H9 (cell line): Measurements from ENCODE around the gene TMEM114. TPM values are rescaled to one million over a fixed set of nuclear protein-coding genes. Genes with fewer than 3 reads are reported as not detected.

Experiments
- DNase-seq: peaks from one replicate; pipeline ENCODE4 v3.0.0-alpha.2; 2017
- H2AFZ ChIP-seq: one replicate; pipeline ENCODE4 v1.6.1; 2013; ENCODE audit warnings: mild to moderate bottlenecking, low read length, control low read depth, moderate library complexity
- H2AK5ac ChIP-seq: 2 replicates; pipeline ENCODE4 v1.6.1; 2013; ENCODE audit warnings: low read length, control low read depth, mixed read lengths; ENCODE audit not compliant: insufficient read length
- H2BK120ac ChIP-seq: one replicate; pipeline ENCODE4 v1.6.1; 2013; ENCODE audit warnings: low read depth, mild to moderate bottlenecking, low read length, control low read depth, inconsistent platforms; ENCODE audit not compliant: poor library complexity, severe bottlenecking
- H2BK12ac ChIP-seq: 2 replicates; pipeline ENCODE4 v1.6.1; 2013; ENCODE audit warnings: low read length, control low read depth, mixed read lengths, low read depth; ENCODE audit not compliant: insufficient read length
- H2BK15ac ChIP-seq: 2 replicates; pipeline ENCODE4 v1.6.1; 2013; ENCODE audit warnings: low read depth, low read length, control low read depth
- H2BK20ac ChIP-seq: one replicate; pipeline ENCODE4 v1.6.1; 2013; ENCODE audit warnings: low read depth, mild to moderate bottlenecking, low read length, control low read depth, inconsistent platforms; ENCODE audit not compliant: poor library complexity, severe bottlenecking
- H2BK5ac ChIP-seq: 2 replicates; pipeline ENCODE4 v1.6.1; 2013; ENCODE audit warnings: low read length, control low read depth, mixed read lengths; ENCODE audit not compliant: insufficient read length
- H3K14ac ChIP-seq: 2 replicates; pipeline ENCODE4 v1.6.1; 2013; ENCODE audit warnings: low read length, control low read depth; ENCODE audit not compliant: insufficient read depth
- H3K18ac ChIP-seq: 2 replicates; pipeline ENCODE4 v1.6.1; 2013; ENCODE audit warnings: low read depth, mild to moderate bottlenecking, mixed read lengths, low read length, control low read depth; ENCODE audit not compliant: insufficient read length
- H3K23ac ChIP-seq: 2 replicates; pipeline ENCODE4 v1.6.1; 2013; ENCODE audit warnings: low read length, control low read depth, mixed read lengths, low read depth; ENCODE audit not compliant: insufficient read length
- H3K23me2 ChIP-seq: 2 replicates; pipeline ENCODE4 v1.6.1; 2013; ENCODE audit warnings: low read depth, mild to moderate bottlenecking, mixed read lengths, low read length, control low read depth; ENCODE audit not compliant: insufficient read length, poor library complexity, severe bottlenecking
- H3K27ac ChIP-seq: 2 replicates; pipeline ENCODE4 v1.5.1; 2013; ENCODE audit warnings: low read length, control low read depth, mixed read lengths, low read depth; ENCODE audit not compliant: insufficient read length
- H3K27me3 ChIP-seq: 2 replicates; pipeline ENCODE4 v1.6.1; 2013; ENCODE audit warnings: low read length, control low read depth, inconsistent platforms; ENCODE audit not compliant: insufficient read depth
- H3K4ac ChIP-seq: 2 replicates; pipeline ENCODE4 v1.6.1; 2013; ENCODE audit warnings: low read depth, mild to moderate bottlenecking, control low read depth, inconsistent platforms, low read length, moderate library complexity
- H3K4me1 ChIP-seq: 2 replicates; pipeline ENCODE4 v1.6.1; 2013; ENCODE audit warnings: low read length, control low read depth, inconsistent platforms; ENCODE audit not compliant: insufficient read depth
- H3K4me2 ChIP-seq: 2 replicates; pipeline ENCODE4 v1.6.1; 2013; ENCODE audit warnings: low read length, control low read depth, mixed read lengths; ENCODE audit not compliant: insufficient read length, insufficient read depth
- H3K56ac ChIP-seq: 2 replicates; pipeline ENCODE4 v1.6.1; 2013; ENCODE audit warnings: low read depth, mild to moderate bottlenecking, mixed read lengths, low read length, control low read depth; ENCODE audit not compliant: insufficient read length
- H3K79me1 ChIP-seq: 2 replicates; pipeline ENCODE4 v1.6.1; 2013; ENCODE audit warnings: low read depth, mild to moderate bottlenecking, moderate library complexity, low read length, control low read depth, inconsistent platforms; ENCODE audit not compliant: insufficient read depth, poor library complexity, severe bottlenecking
- H3K79me2 ChIP-seq: 2 replicates; pipeline ENCODE4 v1.6.1; 2013; ENCODE audit warnings: low read length, control low read depth, inconsistent platforms; ENCODE audit not compliant: insufficient read depth
- H3K9ac ChIP-seq: 2 replicates; pipeline ENCODE4 v1.6.1; 2013; ENCODE audit warnings: low read length, control low read depth, mixed read lengths; ENCODE audit not compliant: insufficient read length; ENCODE audit errors: extremely low read depth
- H3K9me3 ChIP-seq: one replicate; pipeline ENCODE4 v1.6.1; 2013; ENCODE audit warnings: low read depth, low read length, inconsistent platforms; ENCODE audit not compliant: control insufficient read depth
- H3T11ph ChIP-seq: one replicate; pipeline ENCODE4 v1.6.1; 2013; ENCODE audit warnings: mild to moderate bottlenecking, low read length, control low read depth, inconsistent platforms
- H4K20me1 ChIP-seq: one replicate; pipeline ENCODE4 v1.6.1; 2013; ENCODE audit not compliant: control insufficient read depth, insufficient read length, insufficient read depth
- H4K5ac ChIP-seq: 2 replicates; pipeline ENCODE4 v1.6.1; 2013; ENCODE audit warnings: low read depth, mild to moderate bottlenecking, mixed read lengths, low read length, control low read depth; ENCODE audit not compliant: insufficient read length
- H4K8ac ChIP-seq: replicated peaks from 2 replicates; pipeline ENCODE4 v1.6.1; 2013; ENCODE audit warnings: low read length, control low read depth, mixed read lengths, low read depth; ENCODE audit not compliant: insufficient read length
- H4K91ac ChIP-seq: 2 replicates; pipeline ENCODE4 v1.6.1; 2013; ENCODE audit warnings: low read depth, mild to moderate bottlenecking, moderate library complexity, mixed read lengths, low read length, control low read depth; ENCODE audit not compliant: insufficient read length
- H3K27ac Mint-ChIP-seq, 3 experiments: 2 replicates in 2 of 3; 3 replicates in 1 of 3; pipeline ENCODE4 v1.8.0; 2020 to 2021; ENCODE audit warnings: mixed read lengths in 3 of 3, mild to moderate bottlenecking in 1 of 3, moderate library complexity in 1 of 3
- H3K27me3 Mint-ChIP-seq: 2 replicates; pipeline ENCODE4 v1.8.0; 2021; ENCODE audit warnings: low read depth, mild to moderate bottlenecking, moderate library complexity, mixed read lengths
- H3K36me3 Mint-ChIP-seq, 3 experiments: 2 replicates in 2 of 3; 3 replicates in 1 of 3; pipeline ENCODE4 v1.8.0; 2020 to 2021; ENCODE audit warnings: low read depth in 3 of 3, mixed read lengths in 3 of 3; ENCODE audit not compliant: insufficient read depth in 1 of 3
- H3K4me1 Mint-ChIP-seq, 2 experiments: 2 replicates each; pipeline ENCODE4 v1.8.0; 2020; ENCODE audit warnings: mixed read lengths in 2 of 2
- H3K4me3 Mint-ChIP-seq, 2 experiments: 2 replicates in 1 of 2; 3 replicates in 1 of 2; pipeline ENCODE4 v1.8.0; 2020 to 2021; ENCODE audit warnings: mild to moderate bottlenecking in 2 of 2, mixed read lengths in 2 of 2, moderate library complexity in 1 of 2
- H3K9me3 Mint-ChIP-seq, 2 experiments: 2 replicates in 1 of 2; 3 replicates in 1 of 2; pipeline ENCODE4 v1.8.0; 2020; ENCODE audit warnings: mild to moderate bottlenecking in 2 of 2, mixed read lengths in 2 of 2, moderate library complexity in 1 of 2
- WGBS: extraction: QIAGEN DNeasy Blood & Tissue Kit; methylation state at CpG from one replicate; pipeline ENCODE4 v1.1.7; 2013; ENCODE audit warnings: missing lambda C conversion rate, low lambda C conversion rate, mixed read lengths; ENCODE audit not compliant: insufficient read length; ENCODE audit errors: extremely low coverage; 5-methylcytosine and 5-hydroxymethylcytosine counted together
- total RNA-seq: library from RNA; stranded (reverse); gene quantifications from 2 replicates; pipeline ENCODE4 v1.2.1, GENCODE V29; 2021
- TF ChIP-seq, protein P1 (sequence below): fragments of 200-600 bp; sonication (generic); conservative IDR thresholded peaks from 3 replicates; pipeline ENCODE4 v1.8.0; 2021; ENCODE audit warnings: antibody characterized with exemption, mild to moderate bottlenecking

Gene TMEM114
- total RNA-seq, 1 experiment from 2014 or later: 0.33 TPM

DNA sequence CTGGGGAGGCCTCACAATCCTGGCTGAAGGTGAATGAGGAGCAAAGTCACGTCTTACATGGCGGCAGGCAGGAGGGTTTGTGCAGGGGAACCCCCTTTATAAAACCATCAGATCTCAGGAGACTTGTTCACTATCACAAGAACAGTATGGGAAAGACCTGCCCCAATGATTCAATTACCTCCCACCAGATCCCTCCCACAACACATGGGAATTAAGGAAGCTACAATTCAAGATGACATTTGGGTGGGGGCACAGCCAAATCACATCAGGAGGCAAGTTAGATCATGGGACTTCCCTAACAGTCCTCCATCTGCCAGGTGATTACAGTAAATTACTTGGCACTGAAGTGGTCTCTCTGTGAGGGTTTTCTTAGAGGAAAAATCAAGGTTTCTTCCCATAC is 5.3 kb downstream of the TMEM114 start:
- Histone ChIP-seq H3K9ac (no peak overlapping the region), H4K91ac (no peak overlapping the region), H2BK15ac (no peak overlapping the region), H3T11ph (no peak overlapping the region), H3K79me1 (no peaks in the 10 kb centered on the region), H3K23me2 (peaks cover 12% of the 10 kb centered on the region), H3K27ac (no peak overlapping the region), H3K4me2 (no peak overlapping the region), H2AFZ (no peak overlapping the region), H3K9me3 (no peaks in the 10 kb centered on the region), H2BK120ac (no peak overlapping the region), H4K8ac (no peak overlapping the region), H3K23ac (no peak overlapping the region), H3K14ac (no peak overlapping the region), H2BK20ac (no peak overlapping the region), H3K4ac (no peak overlapping the region), H4K5ac (no peak overlapping the region), H2BK5ac (no peak overlapping the region), H3K27me3 (peaks cover 15% of the 10 kb centered on the region; the same call in 1 of the 2 replicates), H3K79me2 (no peaks in the 10 kb centered on the region), H3K4me1 (peaks cover 3% of the 10 kb centered on the region; the same call in 1 of the 2 replicates), H3K18ac (no peak overlapping the region), H4K20me1 (no peaks in the 10 kb centered on the region), H2AK5ac (no peak overlapping the region), H3K56ac (no peak overlapping the region), H2BK12ac (no peak overlapping the region)
- H3K4me3 Mint-ChIP-seq: no peak overlapping the region
- H3K27me3 Mint-ChIP-seq: peaks cover 20% of the 10 kb centered on the region
- H3K9me3 Mint-ChIP-seq: no peaks in the 10 kb centered on the region
- H3K4me1 Mint-ChIP-seq: peaks cover 19% of the 10 kb centered on the region in 2 experiments
- TF ChIP-seq, protein P1, sequence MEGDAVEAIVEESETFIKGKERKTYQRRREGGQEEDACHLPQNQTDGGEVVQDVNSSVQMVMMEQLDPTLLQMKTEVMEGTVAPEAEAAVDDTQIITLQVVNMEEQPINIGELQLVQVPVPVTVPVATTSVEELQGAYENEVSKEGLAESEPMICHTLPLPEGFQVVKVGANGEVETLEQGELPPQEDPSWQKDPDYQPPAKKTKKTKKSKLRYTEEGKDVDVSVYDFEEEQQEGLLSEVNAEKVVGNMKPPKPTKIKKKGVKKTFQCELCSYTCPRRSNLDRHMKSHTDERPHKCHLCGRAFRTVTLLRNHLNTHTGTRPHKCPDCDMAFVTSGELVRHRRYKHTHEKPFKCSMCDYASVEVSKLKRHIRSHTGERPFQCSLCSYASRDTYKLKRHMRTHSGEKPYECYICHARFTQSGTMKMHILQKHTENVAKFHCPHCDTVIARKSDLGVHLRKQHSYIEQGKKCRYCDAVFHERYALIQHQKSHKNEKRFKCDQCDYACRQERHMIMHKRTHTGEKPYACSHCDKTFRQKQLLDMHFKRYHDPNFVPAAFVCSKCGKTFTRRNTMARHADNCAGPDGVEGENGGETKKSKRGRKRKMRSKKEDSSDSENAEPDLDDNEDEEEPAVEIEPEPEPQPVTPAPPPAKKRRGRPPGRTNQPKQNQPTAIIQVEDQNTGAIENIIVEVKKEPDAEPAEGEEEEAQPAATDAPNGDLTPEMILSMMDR: no peak
- no CpG with 5 or more reads among the region's 2 CpGs for WGBS
- no peak overlapping the region for H3K27ac Mint-ChIP-seq
- DNase-seq: no peak
- no peaks in the 10 kb centered on the region; a peak in 1 of 7 replicates for H3K36me3 Mint-ChIP-seq
